ENCODE results near the gene TRIM14. TPM values are rescaled to one million over a fixed set of nuclear protein-coding genes. Genes with fewer than 3 reads are reported as not detected.

Gene TRIM14
- total RNA-seq, 1 experiment from 2014 or later = 11.9 TPM

GRCh38 chr9:98045234-98046179, 73.5 kb downstream of the TRIM14 start (continued):
- TF ChIP-seq, protein P1, sequence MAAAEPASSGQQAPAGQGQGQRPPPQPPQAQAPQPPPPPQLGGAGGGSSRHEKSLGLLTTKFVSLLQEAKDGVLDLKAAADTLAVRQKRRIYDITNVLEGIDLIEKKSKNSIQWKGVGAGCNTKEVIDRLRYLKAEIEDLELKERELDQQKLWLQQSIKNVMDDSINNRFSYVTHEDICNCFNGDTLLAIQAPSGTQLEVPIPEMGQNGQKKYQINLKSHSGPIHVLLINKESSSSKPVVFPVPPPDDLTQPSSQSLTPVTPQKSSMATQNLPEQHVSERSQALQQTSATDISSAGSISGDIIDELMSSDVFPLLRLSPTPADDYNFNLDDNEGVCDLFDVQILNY (CRISPR knock-in tag; IDR thresholded peaks at IDR 0.05) = no peak
- TF ChIP-seq NFATC4 (CRISPR knock-in tag; IDR thresholded peaks at IDR 0.05) (no peak), ZNF425 (CRISPR knock-in tag; conservative IDR thresholded peaks at IDR 0.05) (no peak)
- TF ChIP-seq, protein P2, sequence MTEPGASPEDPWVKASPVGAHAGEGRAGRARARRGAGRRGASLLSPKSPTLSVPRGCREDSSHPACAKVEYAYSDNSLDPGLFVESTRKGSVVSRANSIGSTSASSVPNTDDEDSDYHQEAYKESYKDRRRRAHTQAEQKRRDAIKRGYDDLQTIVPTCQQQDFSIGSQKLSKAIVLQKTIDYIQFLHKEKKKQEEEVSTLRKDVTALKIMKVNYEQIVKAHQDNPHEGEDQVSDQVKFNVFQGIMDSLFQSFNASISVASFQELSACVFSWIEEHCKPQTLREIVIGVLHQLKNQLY (CRISPR knock-in tag; IDR thresholded peaks at IDR 0.05) = no peak
- TF ChIP-seq, protein P3, sequence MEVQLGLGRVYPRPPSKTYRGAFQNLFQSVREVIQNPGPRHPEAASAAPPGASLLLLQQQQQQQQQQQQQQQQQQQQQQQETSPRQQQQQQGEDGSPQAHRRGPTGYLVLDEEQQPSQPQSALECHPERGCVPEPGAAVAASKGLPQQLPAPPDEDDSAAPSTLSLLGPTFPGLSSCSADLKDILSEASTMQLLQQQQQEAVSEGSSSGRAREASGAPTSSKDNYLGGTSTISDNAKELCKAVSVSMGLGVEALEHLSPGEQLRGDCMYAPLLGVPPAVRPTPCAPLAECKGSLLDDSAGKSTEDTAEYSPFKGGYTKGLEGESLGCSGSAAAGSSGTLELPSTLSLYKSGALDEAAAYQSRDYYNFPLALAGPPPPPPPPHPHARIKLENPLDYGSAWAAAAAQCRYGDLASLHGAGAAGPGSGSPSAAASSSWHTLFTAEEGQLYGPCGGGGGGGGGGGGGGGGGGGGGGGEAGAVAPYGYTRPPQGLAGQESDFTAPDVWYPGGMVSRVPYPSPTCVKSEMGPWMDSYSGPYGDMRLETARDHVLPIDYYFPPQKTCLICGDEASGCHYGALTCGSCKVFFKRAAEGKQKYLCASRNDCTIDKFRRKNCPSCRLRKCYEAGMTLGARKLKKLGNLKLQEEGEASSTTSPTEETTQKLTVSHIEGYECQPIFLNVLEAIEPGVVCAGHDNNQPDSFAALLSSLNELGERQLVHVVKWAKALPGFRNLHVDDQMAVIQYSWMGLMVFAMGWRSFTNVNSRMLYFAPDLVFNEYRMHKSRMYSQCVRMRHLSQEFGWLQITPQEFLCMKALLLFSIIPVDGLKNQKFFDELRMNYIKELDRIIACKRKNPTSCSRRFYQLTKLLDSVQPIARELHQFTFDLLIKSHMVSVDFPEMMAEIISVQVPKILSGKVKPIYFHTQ (CRISPR knock-in tag; IDR thresholded peaks at IDR 0.05) = no peak

DNA sequence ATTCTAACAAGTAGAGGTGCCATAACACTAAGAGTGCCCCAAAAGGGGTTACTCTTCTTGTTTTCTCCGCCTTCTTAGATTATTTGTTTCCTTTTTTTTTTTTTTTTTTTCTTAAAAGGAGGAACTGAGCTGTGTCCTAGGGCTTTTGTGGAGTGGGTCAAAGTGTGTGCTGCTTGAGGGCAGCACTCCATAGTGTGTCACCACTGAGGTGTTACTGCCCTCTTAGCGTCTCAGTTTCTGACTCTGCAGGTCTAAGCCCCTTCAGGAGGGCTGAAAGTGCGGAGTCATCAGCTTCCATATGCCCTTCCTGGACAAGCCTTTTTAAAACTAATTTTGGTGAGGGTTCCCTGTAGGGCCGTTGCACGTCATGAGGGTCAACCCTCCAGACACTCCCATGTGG, 75.1 kb downstream of the TRIM14 start:
- DNase-seq (ENCODE audit: low spot score) = no peak
- H3K36me3 Mint-ChIP-seq = no peaks in the 10 kb centered on the region
- H3K9me3 Mint-ChIP-seq = no peaks in the 10 kb centered on the region
- ChIA-PET POLR2A (interaction anchor here (0.6 kb wide), 2 partner anchors 223 to 685 kb away, joined by 3 read pairs; no protein-coding TSS in a partner anchor), CTCF (interaction anchor here (0.6 to 3.4 kb wide), 3 partner anchors 9 to 154 kb away, joined by 3 to 29 read pairs (median 3); no protein-coding TSS in a partner anchor)
- H3K27ac Mint-ChIP-seq = no peak overlapping the region
- TF ChIP-seq, protein P4, sequence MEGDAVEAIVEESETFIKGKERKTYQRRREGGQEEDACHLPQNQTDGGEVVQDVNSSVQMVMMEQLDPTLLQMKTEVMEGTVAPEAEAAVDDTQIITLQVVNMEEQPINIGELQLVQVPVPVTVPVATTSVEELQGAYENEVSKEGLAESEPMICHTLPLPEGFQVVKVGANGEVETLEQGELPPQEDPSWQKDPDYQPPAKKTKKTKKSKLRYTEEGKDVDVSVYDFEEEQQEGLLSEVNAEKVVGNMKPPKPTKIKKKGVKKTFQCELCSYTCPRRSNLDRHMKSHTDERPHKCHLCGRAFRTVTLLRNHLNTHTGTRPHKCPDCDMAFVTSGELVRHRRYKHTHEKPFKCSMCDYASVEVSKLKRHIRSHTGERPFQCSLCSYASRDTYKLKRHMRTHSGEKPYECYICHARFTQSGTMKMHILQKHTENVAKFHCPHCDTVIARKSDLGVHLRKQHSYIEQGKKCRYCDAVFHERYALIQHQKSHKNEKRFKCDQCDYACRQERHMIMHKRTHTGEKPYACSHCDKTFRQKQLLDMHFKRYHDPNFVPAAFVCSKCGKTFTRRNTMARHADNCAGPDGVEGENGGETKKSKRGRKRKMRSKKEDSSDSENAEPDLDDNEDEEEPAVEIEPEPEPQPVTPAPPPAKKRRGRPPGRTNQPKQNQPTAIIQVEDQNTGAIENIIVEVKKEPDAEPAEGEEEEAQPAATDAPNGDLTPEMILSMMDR (IDR thresholded peaks at IDR 0.05) = no peak
- TF ChIP-seq ATF1 (CRISPR knock-in tag; IDR thresholded peaks at IDR 0.05) (no peak), ZNF317 (CRISPR knock-in tag; IDR thresholded peaks at IDR 0.05; ENCODE audit: borderline replicate concordance, low read depth) (no peak), TP53 (CRISPR knock-in tag; IDR thresholded peaks at IDR 0.05) (no peak), ESRRA (CRISPR knock-in tag; IDR thresholded peaks at IDR 0.05; ENCODE audit: borderline replicate concordance) (no peak), TEAD1 (CRISPR knock-in tag; IDR thresholded peaks at IDR 0.05) (no peak), JAZF1 (CRISPR knock-in tag; IDR thresholded peaks at IDR 0.05) (no peak), TCF7 (CRISPR knock-in tag; IDR thresholded peaks at IDR 0.05; ENCODE audit: low read depth) (no peak)
- TF ChIP-seq, protein P5, sequence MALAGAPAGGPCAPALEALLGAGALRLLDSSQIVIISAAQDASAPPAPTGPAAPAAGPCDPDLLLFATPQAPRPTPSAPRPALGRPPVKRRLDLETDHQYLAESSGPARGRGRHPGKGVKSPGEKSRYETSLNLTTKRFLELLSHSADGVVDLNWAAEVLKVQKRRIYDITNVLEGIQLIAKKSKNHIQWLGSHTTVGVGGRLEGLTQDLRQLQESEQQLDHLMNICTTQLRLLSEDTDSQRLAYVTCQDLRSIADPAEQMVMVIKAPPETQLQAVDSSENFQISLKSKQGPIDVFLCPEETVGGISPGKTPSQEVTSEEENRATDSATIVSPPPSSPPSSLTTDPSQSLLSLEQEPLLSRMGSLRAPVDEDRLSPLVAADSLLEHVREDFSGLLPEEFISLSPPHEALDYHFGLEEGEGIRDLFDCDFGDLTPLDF (CRISPR knock-in tag; IDR thresholded peaks at IDR 0.05) = no peak
- TF ChIP-seq, protein P6, sequence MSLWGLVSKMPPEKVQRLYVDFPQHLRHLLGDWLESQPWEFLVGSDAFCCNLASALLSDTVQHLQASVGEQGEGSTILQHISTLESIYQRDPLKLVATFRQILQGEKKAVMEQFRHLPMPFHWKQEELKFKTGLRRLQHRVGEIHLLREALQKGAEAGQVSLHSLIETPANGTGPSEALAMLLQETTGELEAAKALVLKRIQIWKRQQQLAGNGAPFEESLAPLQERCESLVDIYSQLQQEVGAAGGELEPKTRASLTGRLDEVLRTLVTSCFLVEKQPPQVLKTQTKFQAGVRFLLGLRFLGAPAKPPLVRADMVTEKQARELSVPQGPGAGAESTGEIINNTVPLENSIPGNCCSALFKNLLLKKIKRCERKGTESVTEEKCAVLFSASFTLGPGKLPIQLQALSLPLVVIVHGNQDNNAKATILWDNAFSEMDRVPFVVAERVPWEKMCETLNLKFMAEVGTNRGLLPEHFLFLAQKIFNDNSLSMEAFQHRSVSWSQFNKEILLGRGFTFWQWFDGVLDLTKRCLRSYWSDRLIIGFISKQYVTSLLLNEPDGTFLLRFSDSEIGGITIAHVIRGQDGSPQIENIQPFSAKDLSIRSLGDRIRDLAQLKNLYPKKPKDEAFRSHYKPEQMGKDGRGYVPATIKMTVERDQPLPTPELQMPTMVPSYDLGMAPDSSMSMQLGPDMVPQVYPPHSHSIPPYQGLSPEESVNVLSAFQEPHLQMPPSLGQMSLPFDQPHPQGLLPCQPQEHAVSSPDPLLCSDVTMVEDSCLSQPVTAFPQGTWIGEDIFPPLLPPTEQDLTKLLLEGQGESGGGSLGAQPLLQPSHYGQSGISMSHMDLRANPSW (CRISPR knock-in tag; conservative IDR thresholded peaks at IDR 0.05; ENCODE audit: low read depth) = no peak
- TF ChIP-seq, protein P3 (CRISPR knock-in tag; IDR thresholded peaks at IDR 0.05) = no peak
- peaks cover 10% of the 10 kb centered on the region for H3K27me3 Mint-ChIP-seq (ENCODE audit: low read depth)
- no peak overlapping the region for H3K4me3 Mint-ChIP-seq
- H3K4me1 Mint-ChIP-seq = peaks cover 9% of the 10 kb centered on the region; the same call in 1 of the 2 replicates
- ATAC-seq = no peak

Data from WTC11 (cell line).